ENCODE results near the gene UBAP1.
"Not testable (repeated sequence)": the region's sequence is repeated elsewhere in the genome, so short reads cannot be mapped to it uniquely, and the experiment has no call there.

UBAP1 gene

GRCh38 chr9:34267660-34268059, 88.8 kb downstream of the UBAP1 start:
- H3K27ac ChIP-seq (ENCODE audit: low read depth, low read length, severe bottlenecking): no peak overlapping the region
- H3K9me3 ChIP-seq (ENCODE audit: control insufficient read depth, low read length): no peaks in the 10 kb centered on the region
- no CpG with 5 or more reads among the region's 1 CpG for WGBS, 2 experiments (ENCODE audit: insufficient coverage in 2 of 2)
- no peak overlapping the region for H3K4me3 ChIP-seq (ENCODE audit: extremely low read depth, insufficient read depth, low read length, poor library complexity, severe bottlenecking)
- H3K4me1 ChIP-seq (ENCODE audit: control insufficient read depth, insufficient read depth, low read length, poor library complexity, severe bottlenecking): no peaks in the 10 kb centered on the region
- H3K36me3 ChIP-seq (ENCODE audit: control insufficient read depth, insufficient read depth, low read length): peaks cover 9% of the 10 kb centered on the region

- no peak overlapping the region for H3K4me3 ChIP-seq (ENCODE audit: extremely low read depth, insufficient read depth, low read length, poor library complexity, severe bottlenecking)
- H3K9me3 ChIP-seq (ENCODE audit: control insufficient read depth, low read length): no peaks in the 10 kb centered on the region
- H3K36me3 ChIP-seq (ENCODE audit: control insufficient read depth, insufficient read depth, low read length): no peaks in the 10 kb centered on the region
- 80 to 100% methylated on average over 4 of the region's 5 CpGs for WGBS, 2 experiments (ENCODE audit: insufficient coverage in 2 of 2)
- H3K27ac ChIP-seq (ENCODE audit: low read depth, low read length, severe bottlenecking): no peak overlapping the region
- H3K4me1 ChIP-seq (ENCODE audit: control insufficient read depth, insufficient read depth, low read length, poor library complexity, severe bottlenecking): no peaks in the 10 kb centered on the region
Observed at GRCh38 chr9:34271265-34272006, 92.6 kb downstream of the UBAP1 start.

- no peaks in the 10 kb centered on the region for H3K36me3 ChIP-seq (ENCODE audit: control insufficient read depth, insufficient read depth, low read length)
- H3K27ac ChIP-seq (ENCODE audit: low read depth, low read length, severe bottlenecking): no peak overlapping the region
- H3K4me1 ChIP-seq (ENCODE audit: control insufficient read depth, insufficient read depth, low read length, poor library complexity, severe bottlenecking): no peaks in the 10 kb centered on the region
- no peak overlapping the region for H3K4me3 ChIP-seq (ENCODE audit: extremely low read depth, insufficient read depth, low read length, poor library complexity, severe bottlenecking)
- WGBS, 2 experiments (ENCODE audit: insufficient coverage in 2 of 2): 88 to 100% methylated on average over 2 of the region's 3 CpGs
- no peaks in the 10 kb centered on the region for H3K9me3 ChIP-seq (ENCODE audit: control insufficient read depth, low read length)
Observed at GRCh38 chr9:34272101-34272541, 93.3 kb downstream of the UBAP1 start.

- not testable (repeated sequence) for H3K36me3 ChIP-seq (ENCODE audit: control insufficient read depth, insufficient read depth, low read length); H3K9me3 ChIP-seq (ENCODE audit: control insufficient read depth, low read length); H3K27ac ChIP-seq (ENCODE audit: low read depth, low read length, severe bottlenecking); H3K4me1 ChIP-seq (ENCODE audit: control insufficient read depth, insufficient read depth, low read length, poor library complexity, severe bottlenecking); H3K4me3 ChIP-seq (ENCODE audit: extremely low read depth, insufficient read depth, low read length, poor library complexity, severe bottlenecking)
- WGBS, 2 experiments (ENCODE audit: insufficient coverage in 2 of 2): no CpG with 5 or more reads among the region's 2 CpGs
Observed at GRCh38 chr9:34273588-34273987, 94.7 kb downstream of the UBAP1 start.

GRCh38 chr9:34275811-34276210, 97.0 kb downstream of the UBAP1 start:
- H3K4me1 ChIP-seq (ENCODE audit: control insufficient read depth, insufficient read depth, low read length, poor library complexity, severe bottlenecking): no peaks in the 10 kb centered on the region
- H3K36me3 ChIP-seq (ENCODE audit: control insufficient read depth, insufficient read depth, low read length): no peaks in the 10 kb centered on the region
- no peak overlapping the region for H3K27ac ChIP-seq (ENCODE audit: low read depth, low read length, severe bottlenecking)
- no peaks in the 10 kb centered on the region for H3K9me3 ChIP-seq (ENCODE audit: control insufficient read depth, low read length)
- WGBS, 2 experiments (ENCODE audit: insufficient coverage in 2 of 2): 95 to 100% methylated on average over 5 of the region's 6 CpGs
- H3K4me3 ChIP-seq (ENCODE audit: extremely low read depth, insufficient read depth, low read length, poor library complexity, severe bottlenecking): no peak overlapping the region

GRCh38 chr9:34276772-34277171, 97.9 kb downstream of the UBAP1 start:
- H3K4me3 ChIP-seq (ENCODE audit: extremely low read depth, insufficient read depth, low read length, poor library complexity, severe bottlenecking): no peak overlapping the region
- no peaks in the 10 kb centered on the region for H3K36me3 ChIP-seq (ENCODE audit: control insufficient read depth, insufficient read depth, low read length)
- H3K9me3 ChIP-seq (ENCODE audit: control insufficient read depth, low read length): no peaks in the 10 kb centered on the region
- H3K4me1 ChIP-seq (ENCODE audit: control insufficient read depth, insufficient read depth, low read length, poor library complexity, severe bottlenecking): no peaks in the 10 kb centered on the region
- WGBS, 2 experiments (ENCODE audit: insufficient coverage in 2 of 2): 85 to 100% methylated on average over 1 of the region's 3 CpGs
- H3K27ac ChIP-seq (ENCODE audit: low read depth, low read length, severe bottlenecking): no peak overlapping the region

- no peaks in the 10 kb centered on the region for H3K36me3 ChIP-seq (ENCODE audit: control insufficient read depth, insufficient read depth, low read length)
- WGBS, 2 experiments (ENCODE audit: insufficient coverage in 2 of 2): 85 to 100% methylated on average over 1 to 2 of the region's 3 CpGs
- no peaks in the 10 kb centered on the region for H3K4me1 ChIP-seq (ENCODE audit: control insufficient read depth, insufficient read depth, low read length, poor library complexity, severe bottlenecking)
- no peaks in the 10 kb centered on the region for H3K9me3 ChIP-seq (ENCODE audit: control insufficient read depth, low read length)
- H3K27ac ChIP-seq (ENCODE audit: low read depth, low read length, severe bottlenecking): no peak overlapping the region
- no peak overlapping the region for H3K4me3 ChIP-seq (ENCODE audit: extremely low read depth, insufficient read depth, low read length, poor library complexity, severe bottlenecking)
Observed at GRCh38 chr9:34279411-34279810, 100.6 kb downstream of the UBAP1 start.

GRCh38 chr9:34282096-34282495, 103.3 kb downstream of the UBAP1 start:
- WGBS, 2 experiments (ENCODE audit: insufficient coverage in 2 of 2): 100% methylated on average over 1 of the region's 1 CpG; no CpG with 5 or more reads in 1 of the 2 experiments
- H3K4me1 ChIP-seq (ENCODE audit: control insufficient read depth, insufficient read depth, low read length, poor library complexity, severe bottlenecking): no peaks in the 10 kb centered on the region
- no peak overlapping the region for H3K4me3 ChIP-seq (ENCODE audit: extremely low read depth, insufficient read depth, low read length, poor library complexity, severe bottlenecking)
- no peaks in the 10 kb centered on the region for H3K36me3 ChIP-seq (ENCODE audit: control insufficient read depth, insufficient read depth, low read length)
- H3K27ac ChIP-seq (ENCODE audit: low read depth, low read length, severe bottlenecking): no peak overlapping the region
- no peaks in the 10 kb centered on the region for H3K9me3 ChIP-seq (ENCODE audit: control insufficient read depth, low read length)

- Histone ChIP-seq H3K4me1 (ENCODE audit: control insufficient read depth, insufficient read depth, low read length, poor library complexity, severe bottlenecking) (no peaks in the 10 kb centered on the region), H3K36me3 (ENCODE audit: control insufficient read depth, insufficient read depth, low read length) (no peaks in the 10 kb centered on the region), H3K9me3 (ENCODE audit: control insufficient read depth, low read length) (no peaks in the 10 kb centered on the region), H3K27ac (ENCODE audit: low read depth, low read length, severe bottlenecking) (no peak overlapping the region), H3K4me3 (ENCODE audit: extremely low read depth, insufficient read depth, low read length, poor library complexity, severe bottlenecking) (no peak overlapping the region)
- 100% methylated on average over 1 of the region's 2 CpGs; no CpG with 5 or more reads in 1 of the 2 experiments for WGBS, 2 experiments (ENCODE audit: insufficient coverage in 2 of 2)
Observed at GRCh38 chr9:34289159-34289558, 110.3 kb downstream of the UBAP1 start.

- WGBS, 2 experiments (ENCODE audit: insufficient coverage in 2 of 2): 100% methylated on average over 1 of the region's 2 CpGs
- H3K4me3 ChIP-seq (ENCODE audit: extremely low read depth, insufficient read depth, low read length, poor library complexity, severe bottlenecking): no peak overlapping the region
- no peaks in the 10 kb centered on the region for H3K9me3 ChIP-seq (ENCODE audit: control insufficient read depth, low read length)
- no peaks in the 10 kb centered on the region for H3K4me1 ChIP-seq (ENCODE audit: control insufficient read depth, insufficient read depth, low read length, poor library complexity, severe bottlenecking)
- no peaks in the 10 kb centered on the region for H3K36me3 ChIP-seq (ENCODE audit: control insufficient read depth, insufficient read depth, low read length)
- no peak overlapping the region for H3K27ac ChIP-seq (ENCODE audit: low read depth, low read length, severe bottlenecking)
Observed at GRCh38 chr9:34291023-34291422, 112.2 kb downstream of the UBAP1 start.

- H3K9me3 ChIP-seq (ENCODE audit: control insufficient read depth, low read length): no peaks in the 10 kb centered on the region
- H3K4me3 ChIP-seq (ENCODE audit: extremely low read depth, insufficient read depth, low read length, poor library complexity, severe bottlenecking): no peak overlapping the region
- no peaks in the 10 kb centered on the region for H3K4me1 ChIP-seq (ENCODE audit: control insufficient read depth, insufficient read depth, low read length, poor library complexity, severe bottlenecking)
- H3K27ac ChIP-seq (ENCODE audit: low read depth, low read length, severe bottlenecking): no peak overlapping the region
- 80 to 100% methylated on average over 1 of the region's 2 CpGs for WGBS, 2 experiments (ENCODE audit: insufficient coverage in 2 of 2)
- H3K36me3 ChIP-seq (ENCODE audit: control insufficient read depth, insufficient read depth, low read length): no peaks in the 10 kb centered on the region
Observed at GRCh38 chr9:34291423-34291822, 112.6 kb downstream of the UBAP1 start.

Data from mesodermal cell (in vitro differentiated cells).